Measurements from ENCODE around the gene CASQ2. TPM values are rescaled to one million over a fixed set of nuclear protein-coding genes. Genes with fewer than 3 reads are reported as not detected.

Gene CASQ2
- total RNA-seq, 2 donors from 2014 or later, result 0.26 TPM; not detected in 1

- intact Hi-C loops (cut with DNase I), result no loop called here
- no peak overlapping the region for H3K4me3 ChIP-seq
- no peaks in the 10 kb centered on the region for H3K9me3 ChIP-seq
- peaks cover 17% of the 10 kb centered on the region for H3K4me1 ChIP-seq
- DNase-seq (no peak), ATAC-seq (no peak)
- H3K27ac ChIP-seq, result no peak overlapping the region
- no peak for TF ChIP-seq CTCF (IDR thresholded peaks at IDR 0.05)
- no peak for TF ChIP-seq POLR2A (IDR thresholded peaks at IDR 0.05)
- H3K27me3 ChIP-seq, result no peaks in the 10 kb centered on the region
- no peaks in the 10 kb centered on the region for H3K36me3 ChIP-seq (replicated peaks in 1 of 2; ENCODE audit: insufficient read depth in 1 of 2, low read depth in 2 of 2)
- 93 to 100% methylated on average over 1 of the region's 1 CpG for WGBS, 2 donors
Observed at GRCh38 chr1:115661157-115661556, 107.4 kb downstream of the CASQ2 start.

- WGBS, 2 donors, result 97 to 98% methylated on average over 5 of the region's 5 CpGs
- Histone ChIP-seq H3K36me3 (replicated peaks in 1 of 2; ENCODE audit: insufficient read depth in 1 of 2, low read depth in 2 of 2) (no peaks in the 10 kb centered on the region), H3K27ac (no peak overlapping the region)
Observed at GRCh38 chr1:115660151-115660550, 108.4 kb downstream of the CASQ2 start.

GRCh38 chr1:115658646-115659045 is 109.9 kb downstream of the CASQ2 start:
- DNase-seq, result no peak
- no peak for TF ChIP-seq POLR2A (IDR thresholded peaks at IDR 0.05)
- no peak for TF ChIP-seq CTCF (IDR thresholded peaks at IDR 0.05)
- 50 to 62% methylated on average over 1 of the region's 1 CpG for WGBS, 2 donors

More at GRCh38 chr1:115660151-115660550, 108.4 kb downstream of the CASQ2 start:
- intact Hi-C loops (cut with DNase I), result no loop called here
- DNase-seq (no peak), ATAC-seq (no peak)
- Histone ChIP-seq H3K27me3 (no peaks in the 10 kb centered on the region), H3K4me3 (no peak overlapping the region), H3K4me1 (peaks cover 17% of the 10 kb centered on the region), H3K9me3 (no peaks in the 10 kb centered on the region)
- no peak for TF ChIP-seq POLR2A (IDR thresholded peaks at IDR 0.05)
- no peak for TF ChIP-seq CTCF (IDR thresholded peaks at IDR 0.05)

GRCh38 chr1:115656461-115657077 is 111.9 kb downstream of the CASQ2 start:
- Histone ChIP-seq H3K4me3 (no peak overlapping the region), H3K36me3 (replicated peaks in 1 of 2; ENCODE audit: insufficient read depth in 1 of 2, low read depth in 2 of 2) (no peaks in the 10 kb centered on the region), H3K27ac (peak overlapping the region in 3 of 4 donors; percentile 1 to 43 (median 2)), H3K4me1 (peaks cover 23% of the 10 kb centered on the region), H3K27me3 (no peaks in the 10 kb centered on the region), H3K9me3 (no peaks in the 10 kb centered on the region)
- TF ChIP-seq POLR2A (IDR thresholded peaks at IDR 0.05), result no peak
- TF ChIP-seq CTCF (IDR thresholded peaks at IDR 0.05), result no peak
- 54 to 70% methylated on average over 5 of the region's 5 CpGs for WGBS, 2 donors
- intact Hi-C loops (cut with DNase I), result no loop called here
- ATAC-seq, result peak; percentile 60
- DNase-seq, result peak in 3 of 4 donors; percentile 47 to 56 (median 51)

More at GRCh38 chr1:115658646-115659045, 109.9 kb downstream of the CASQ2 start:
- Histone ChIP-seq H3K9me3 (no peaks in the 10 kb centered on the region), H3K4me1 (peaks cover 18% of the 10 kb centered on the region), H3K4me3 (no peak overlapping the region), H3K27ac (no peak overlapping the region), H3K36me3 (replicated peaks in 1 of 2; ENCODE audit: insufficient read depth in 1 of 2, low read depth in 2 of 2) (no peaks in the 10 kb centered on the region), H3K27me3 (no peaks in the 10 kb centered on the region)
- ATAC-seq, result no peak
- intact Hi-C loops (cut with DNase I), result no loop called here

GRCh38 chr1:115655916-115656315 is 112.6 kb downstream of the CASQ2 start:
- Histone ChIP-seq H3K27me3 (no peaks in the 10 kb centered on the region), H3K4me1 (peaks cover 25% of the 10 kb centered on the region), H3K36me3 (replicated peaks in 1 of 2; ENCODE audit: insufficient read depth in 1 of 2, low read depth in 2 of 2) (no peaks in the 10 kb centered on the region), H3K27ac (peak overlapping the region in 3 of 4 donors; percentile 4 to 47 (median 43)), H3K9me3 (no peaks in the 10 kb centered on the region), H3K4me3 (no peak overlapping the region)
- 88 to 92% methylated on average over 4 of the region's 4 CpGs for WGBS, 2 donors
- intact Hi-C loops (cut with DNase I), result no loop called here
- ATAC-seq (no peak), DNase-seq (no peak)
- TF ChIP-seq CTCF (IDR thresholded peaks at IDR 0.05) (no peak), POLR2A (IDR thresholded peaks at IDR 0.05) (no peak)

All from body of pancreas (tissue), 4 donors.